GM18868 (cell line): ENCODE measurements around the gene GPR143.
"Not testable (repeated sequence)": the region's sequence is repeated elsewhere in the genome, so short reads cannot be mapped to it uniquely, and the experiment has no call there.

Source experiments
- ATAC-seq: cut with Tn5 transposase; IDR thresholded peaks from one replicate; pipeline ENCODE4 v1.9.1; 2021; ENCODE audit warnings: mild to moderate bottlenecking, moderate library complexity; ENCODE audit not compliant: unreplicated experiment

Gene GPR143

DNA sequence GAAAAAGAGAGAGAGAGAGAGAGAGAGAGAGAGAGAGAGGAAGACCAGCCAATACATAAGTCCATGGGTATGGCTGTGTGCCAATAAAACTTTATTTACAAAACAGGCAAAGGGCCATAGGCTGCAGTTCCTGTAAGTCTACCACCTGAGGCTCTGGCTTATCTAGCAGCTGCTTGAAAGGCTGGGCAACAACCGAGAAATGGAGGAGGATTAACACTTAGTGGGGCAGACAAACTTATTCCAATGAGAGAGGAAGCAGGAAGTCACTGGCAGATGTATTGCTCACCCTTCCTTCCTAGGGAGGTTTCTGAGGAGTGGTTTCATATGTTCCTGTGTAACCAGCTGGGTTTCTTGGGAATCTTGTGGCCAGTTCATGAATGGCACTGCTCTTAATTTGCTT, 4.7 kb upstream of the GPR143 start:
- ATAC-seq = no peak

DNA sequence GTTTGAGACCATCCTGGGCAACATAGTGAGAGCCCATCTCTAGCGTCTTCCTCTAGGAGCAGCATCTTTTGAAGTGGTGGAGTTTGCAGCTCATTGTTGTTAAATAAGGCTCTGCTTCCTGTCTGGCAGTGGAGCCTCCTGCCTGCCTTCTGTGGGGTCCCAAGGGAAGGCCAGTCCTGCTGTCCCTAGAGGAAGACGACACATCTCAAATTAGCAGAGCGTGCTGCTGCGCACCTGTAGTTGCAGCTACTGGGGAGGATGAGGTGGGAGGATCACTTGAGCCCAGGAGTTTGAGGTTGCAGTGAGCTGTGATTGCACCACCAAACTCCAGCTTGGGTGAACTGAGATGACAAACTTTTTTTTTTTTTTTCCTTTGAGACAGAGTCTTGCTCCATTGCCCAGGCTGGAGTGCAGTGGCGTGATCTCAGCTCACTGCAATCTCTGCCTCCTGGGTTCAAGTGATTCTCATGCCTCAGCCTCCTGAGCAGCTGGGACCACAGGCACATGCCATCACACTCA, 2.7 kb upstream of the GPR143 start:
- ATAC-seq = not testable (repeated sequence)

DNA sequence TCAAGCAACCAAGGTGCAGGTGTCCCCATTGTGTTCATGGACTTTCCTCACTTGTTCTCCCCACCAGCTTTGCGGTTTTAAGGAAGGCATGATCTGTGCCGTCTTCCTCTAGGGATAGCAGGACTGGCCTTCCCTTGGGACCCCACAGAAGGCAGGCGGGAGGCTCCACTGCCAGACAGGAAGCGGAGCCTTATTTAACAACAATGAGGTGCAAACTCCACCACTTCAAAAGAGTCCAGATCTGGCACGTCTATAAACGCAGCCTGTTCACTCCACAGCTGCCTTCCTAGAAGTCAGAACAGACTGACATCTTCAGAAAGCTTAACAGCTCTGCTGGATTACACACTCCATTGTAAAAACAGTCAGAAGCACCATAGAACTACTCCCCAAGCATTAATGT, 1.7 kb upstream of the GPR143 start:
- ATAC-seq = no peak

- no peak for ATAC-seq
Observed at GRCh38 chrX:9765072-9765736, 443 bp downstream of the GPR143 start.

- ATAC-seq = no peak
Observed at GRCh38 chrX:9759337-9759736, 6.3 kb downstream of the GPR143 start.

GRCh38 chrX:9758021-9758638, 7.5 kb downstream of the GPR143 start:
- ATAC-seq = no peak

DNA sequence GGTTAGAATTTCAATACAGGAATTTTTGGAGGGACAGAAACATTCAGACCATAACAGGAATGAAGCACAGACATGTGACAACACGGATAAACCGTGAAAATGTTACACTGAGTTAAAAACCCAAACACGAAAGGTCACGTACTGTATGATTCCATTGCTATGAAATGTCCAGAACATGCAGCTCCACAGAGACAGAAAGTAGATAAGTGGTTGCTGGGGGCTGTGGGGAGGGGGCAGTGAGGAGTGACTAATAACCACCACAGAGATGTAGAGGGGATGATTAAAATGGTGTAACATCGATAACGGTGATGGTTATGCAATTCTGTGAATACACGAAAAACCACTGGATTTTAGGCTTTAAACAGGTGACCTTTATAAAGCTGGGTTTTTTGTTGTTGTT, 8.3 kb downstream of the GPR143 start:
- ATAC-seq = no peak

DNA sequence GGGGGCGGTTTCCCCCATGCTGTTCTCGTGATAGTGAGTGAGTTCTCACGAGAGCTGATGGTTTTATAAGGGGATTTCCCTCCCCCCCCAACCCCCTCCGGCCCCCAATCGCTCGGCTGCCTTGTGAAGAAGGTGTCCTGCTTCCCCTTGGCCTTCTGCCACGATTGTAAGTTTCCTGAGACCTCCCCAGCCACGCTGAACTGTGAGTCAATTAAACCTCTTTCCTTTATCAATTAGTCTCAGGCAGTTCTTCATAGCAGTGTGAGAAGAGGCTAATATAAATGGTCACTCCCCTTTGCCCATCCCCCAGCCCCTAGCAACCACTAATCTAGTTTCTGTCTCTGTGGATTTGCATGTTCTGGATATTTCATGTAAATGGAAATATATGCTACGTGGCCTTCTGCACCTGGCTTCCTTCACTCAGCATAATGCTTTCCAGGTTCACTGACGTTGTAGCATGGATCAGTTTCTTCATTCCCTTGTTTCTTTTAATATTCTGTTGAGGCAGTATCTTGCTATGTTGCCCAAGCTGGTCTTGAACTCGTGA, 16.4 kb downstream of the GPR143 start:
- no peak for ATAC-seq

DNA sequence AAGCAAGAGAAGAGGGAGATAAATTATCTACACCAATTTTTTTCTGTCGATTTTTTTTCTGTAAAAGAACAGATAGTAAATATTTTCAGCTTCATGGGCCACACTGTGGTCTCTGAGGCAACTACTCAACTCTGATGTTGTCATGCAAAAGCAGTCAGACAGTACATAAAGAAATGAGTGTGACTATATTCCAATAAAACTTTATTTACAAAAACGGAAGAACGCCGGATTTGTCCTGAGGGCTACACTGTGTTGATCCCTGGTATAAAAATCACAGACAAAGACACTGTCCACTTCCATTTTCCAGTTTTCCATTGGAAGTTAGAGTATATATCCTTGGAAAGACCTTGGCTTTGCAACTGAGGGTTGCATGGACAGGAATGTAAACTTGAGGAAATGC, 18.0 kb downstream of the GPR143 start:
- ATAC-seq = no peak

DNA sequence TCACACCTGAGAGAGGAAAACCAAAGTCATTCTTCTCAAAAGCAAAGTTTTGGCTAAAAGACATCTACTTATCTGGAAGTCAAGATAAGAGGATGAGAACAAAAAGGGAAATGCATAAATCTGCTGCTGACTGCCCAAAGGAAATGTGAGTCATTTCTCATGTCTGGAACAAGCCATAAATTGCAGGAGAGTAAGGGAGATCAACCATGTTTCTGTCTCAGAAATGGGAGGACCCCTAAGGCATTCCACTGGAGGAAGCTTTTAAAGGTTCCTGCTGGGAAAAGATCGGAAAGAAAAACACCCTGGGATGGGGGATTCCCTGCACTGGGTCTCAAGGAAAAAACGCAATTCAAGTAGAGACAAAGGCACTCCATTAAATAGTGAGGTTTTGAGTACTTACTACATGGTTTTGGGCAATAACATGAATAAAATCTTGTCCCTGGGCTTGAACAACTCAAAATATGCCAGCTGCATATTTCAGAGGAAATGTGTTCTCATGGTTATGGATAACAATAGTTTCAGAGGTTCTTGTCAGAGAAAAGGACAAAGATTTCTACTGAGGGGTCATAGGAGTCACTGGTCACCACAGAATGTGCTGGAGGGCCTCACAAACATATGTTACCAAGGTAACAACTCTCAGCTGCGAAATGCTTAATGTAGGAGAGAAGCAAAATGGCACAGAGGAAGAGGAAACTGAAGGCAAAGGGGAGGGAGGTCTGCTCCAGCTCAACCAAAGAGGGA, 19.3 kb downstream of the GPR143 start:
- ATAC-seq = no peak

GRCh38 chrX:9745417-9746115, 20.1 kb downstream of the GPR143 start:
- ATAC-seq = no peak

GRCh38 chrX:9739130-9739529, 26.5 kb downstream of the GPR143 start:
- no peak for ATAC-seq

DNA sequence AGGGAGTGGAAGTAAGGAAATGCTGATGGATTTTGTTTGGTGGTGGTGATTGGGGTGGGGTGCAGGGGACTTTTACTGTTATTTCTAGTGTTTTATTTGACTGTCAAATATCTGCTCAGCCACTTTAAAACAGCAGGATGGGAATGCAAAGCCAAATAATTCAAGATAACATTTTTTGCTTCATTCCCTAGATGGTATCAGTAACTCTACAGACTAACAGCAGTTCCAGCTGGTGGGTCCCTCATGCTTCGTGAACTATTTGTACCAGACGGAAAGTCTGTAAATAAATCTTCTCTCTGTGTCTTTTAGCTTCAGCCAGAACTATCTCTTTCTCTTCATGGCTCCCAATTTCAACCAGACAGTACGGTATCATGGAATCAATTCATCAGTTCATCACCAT, 27.5 kb downstream of the GPR143 start:
- ATAC-seq = no peak

DNA sequence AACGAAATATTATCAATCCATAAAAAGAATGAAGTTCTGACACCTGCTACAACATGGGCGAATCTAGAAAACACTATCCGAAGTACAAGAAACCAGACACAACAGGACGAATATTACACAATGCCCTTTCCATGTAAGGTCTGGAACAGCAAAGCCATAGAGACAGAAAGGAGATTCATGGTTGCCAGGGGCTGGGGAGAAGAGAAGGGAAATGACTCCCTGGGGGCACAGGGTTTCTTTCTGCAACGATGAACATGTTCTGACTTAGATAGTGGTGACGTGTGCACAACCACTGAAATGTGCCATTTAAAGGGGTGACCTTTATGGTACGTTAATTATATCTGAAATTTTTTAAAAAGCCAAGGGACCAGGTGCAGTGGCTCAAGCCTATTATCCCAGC, 28.3 kb downstream of the GPR143 start:
- no peak for ATAC-seq

DNA sequence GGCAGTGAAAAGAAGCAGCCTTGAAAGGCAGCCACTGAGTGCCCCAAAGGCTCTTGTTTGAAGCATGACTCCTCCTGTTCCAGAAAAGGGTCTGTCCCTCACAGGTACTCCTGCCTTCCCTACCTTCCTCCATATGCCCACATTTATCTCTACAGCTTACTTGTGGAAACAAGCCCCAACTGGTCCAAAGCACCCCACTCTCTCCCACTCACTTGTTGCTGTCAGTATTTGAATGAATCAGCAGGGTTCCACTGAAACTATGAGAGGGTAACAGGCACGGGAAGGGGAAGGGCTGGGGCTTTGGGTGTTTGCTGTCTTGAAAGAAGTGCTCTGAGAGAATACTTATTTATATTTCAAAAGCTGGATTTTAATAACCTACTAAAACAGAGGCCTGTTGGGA, 34.9 kb downstream of the GPR143 start:
- peak; percentile 52 for ATAC-seq

DNA sequence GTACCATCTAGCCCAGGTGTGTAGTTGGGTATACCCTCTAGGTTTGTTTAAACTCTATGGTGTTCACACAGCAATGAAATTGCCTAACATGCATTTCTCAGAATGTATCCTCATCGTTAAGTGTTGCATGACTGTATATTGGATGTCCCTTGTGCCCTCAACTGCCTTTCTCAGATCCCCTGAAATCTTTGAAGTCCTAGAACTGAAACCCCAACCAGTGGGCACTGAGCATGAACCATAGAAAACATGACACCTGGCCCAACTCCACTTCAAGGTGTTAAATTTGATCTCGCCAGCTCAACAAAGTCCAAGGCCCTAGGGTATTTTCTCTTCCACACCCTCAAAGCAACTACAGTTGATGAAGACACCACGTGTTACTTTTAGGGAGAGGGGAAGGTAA, 35.6 kb downstream of the GPR143 start:
- no peak for ATAC-seq

- no peak for ATAC-seq
Observed at GRCh38 chrX:9729171-9729885, 36.3 kb downstream of the GPR143 start.

GRCh38 chrX:9728261-9728660, 37.4 kb downstream of the GPR143 start:
- ATAC-seq = no peak

DNA sequence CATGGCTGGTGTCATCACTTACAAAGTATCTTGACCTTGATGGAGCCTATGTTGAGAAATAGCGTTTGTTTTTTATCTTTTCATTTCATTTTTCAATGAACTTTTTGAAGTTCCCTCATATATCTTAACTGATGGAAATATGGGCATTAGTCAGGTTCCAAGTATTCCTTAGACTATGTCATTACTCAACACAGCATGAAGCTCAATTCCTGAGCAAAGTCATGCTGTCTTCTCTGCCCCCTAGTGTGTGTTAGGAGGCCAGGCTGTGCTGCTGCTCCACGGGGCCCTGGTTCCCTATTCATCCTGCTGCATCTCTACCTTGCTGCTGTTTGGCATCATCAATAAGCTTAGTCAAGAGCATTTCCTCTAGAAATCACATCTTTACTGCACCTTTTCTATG, 40.9 kb downstream of the GPR143 start:
- ATAC-seq = no peak

GRCh38 chrX:9717376-9717775, 48.3 kb downstream of the GPR143 start:
- no peak for ATAC-seq

GRCh38 chrX:9710332-9710731, 55.3 kb downstream of the GPR143 start:
- peak; percentile 73 for ATAC-seq
